Panc1 (cell line): Measurements from ENCODE around the gene RNF17. TPM values are rescaled to one million over a fixed set of nuclear protein-coding genes. Genes with fewer than 3 reads are reported as not detected.

Experiments
- ATAC-seq: fragments of 200-7000 bp; cut with Tn5 transposase; 2 replicates; pipeline ENCODE4 v1.9.1; 2020; ENCODE audit warnings: mild to moderate bottlenecking, moderate library complexity
- BruUV-seq: library from RNA; stranded (reverse); fragments of 400-500 nt; replicated peaks from 2 replicates; lab custom pipeline; 2021; lab: Mats Ljungman, UMichigan
- CTCF ChIA-PET: fragments of 300-600 bp; sonication (Branson Sonifier 250); formaldehyde crosslinking; loops from one replicate; lab custom pipeline; 2022; ENCODE audit warnings: antibody characterized with exemption; lab: Charles Lee
- POLR2A ChIA-PET: fragments of 300-600 bp; sonication (Branson Sonifier 250); formaldehyde crosslinking; loops from one replicate; lab custom pipeline; 2022; ENCODE audit warnings: antibody characterized with exemption; lab: Charles Lee
- DNase-seq: peaks from one replicate; pipeline ENCODE4 v3.0.0-alpha.2; 2010; ENCODE audit warnings: low read depth, low spot score
- H3K27ac ChIP-seq: 2 replicates; pipeline ENCODE4 v1.5.1; 2011; ENCODE audit warnings: mild to moderate bottlenecking, low read length, inconsistent platforms
- H3K27me3 ChIP-seq: fragments of 200-500 bp; sonication (Bioruptor generic); 2 replicates; pipeline ENCODE4 v1.6.0; 2014; ENCODE audit warnings: low read length, inconsistent platforms; ENCODE audit not compliant: control insufficient read depth, insufficient read depth
- H3K36me3 ChIP-seq: fragments of 200-500 bp; sonication (Bioruptor generic); 2 replicates; pipeline ENCODE4 v1.5.1; 2014; ENCODE audit warnings: inconsistent platforms, mild to moderate bottlenecking, low read length, moderate library complexity; ENCODE audit not compliant: control insufficient read depth, insufficient read depth
- H3K4me1 ChIP-seq: 2 replicates; pipeline ENCODE4 v1.5.1; 2011; ENCODE audit warnings: inconsistent platforms, mild to moderate bottlenecking, low read length, moderate library complexity; ENCODE audit not compliant: control insufficient read depth, insufficient read depth
- H3K4me3 ChIP-seq, 2 experiments: 2 replicates each; pipeline ENCODE4 v1.5.1; 2011 to 2012; ENCODE audit warnings: low read depth in 2 of 2, low read length in 2 of 2, mild to moderate bottlenecking in 2 of 2, inconsistent platforms in 1 of 2, moderate library complexity in 1 of 2
- H3K9me3 ChIP-seq: fragments of 200-500 bp; sonication (Bioruptor generic); 2 replicates; pipeline ENCODE4 v1.5.1; 2014; ENCODE audit warnings: low read depth, mild to moderate bottlenecking, inconsistent platforms, low read length, moderate library complexity; ENCODE audit not compliant: control insufficient read depth, insufficient read depth
- CTCF ChIP-seq: fragments of 450-650 bp; IDR thresholded peaks from 2 replicates; pipeline ENCODE4 v1.5.1; 2017; ENCODE audit warnings: mild to moderate bottlenecking
- POLR2AphosphoS5 ChIP-seq: IDR thresholded peaks from 2 replicates; pipeline ENCODE4 v1.6.1; 2012; ENCODE audit warnings: mild to moderate bottlenecking, low read depth, low read length, moderate library complexity
- REST ChIP-seq, 2 experiments: IDR thresholded peaks; 2 replicates each; pipeline ENCODE4 v1.6.1; 2011 to 2012; ENCODE audit warnings: low read depth in 2 of 2, control low read depth in 1 of 2, low read length in 1 of 2, mild to moderate bottlenecking in 1 of 2, moderate library complexity in 1 of 2; ENCODE audit not compliant: insufficient read depth in 1 of 2
- SIN3A ChIP-seq: IDR thresholded peaks from 2 replicates; pipeline ENCODE4 v1.6.1; 2012; ENCODE audit warnings: low read depth, mild to moderate bottlenecking, low read length, moderate library complexity, borderline replicate concordance; ENCODE audit not compliant: insufficient read depth
- TCF7L2 ChIP-seq: IDR thresholded peaks from 2 replicates; pipeline ENCODE4 v1.6.1; 2011; ENCODE audit warnings: mild to moderate bottlenecking, low read depth, low read length, inconsistent platforms
- in situ Hi-C: cut with HindIII; loops from 2 replicates; pipeline ENCODE4 v1.10.0; 2016; ENCODE audit warnings: low sequenced_read_pairs, low pct_unique_long_range_greater_than_20kb
- intact Hi-C: fragments of 100-400 bp; cut with micrococcal nuclease; formaldehyde crosslinking; loops from one replicate; pipeline ENCODE4 v1.10.0; 2022; ENCODE audit not compliant: unreplicated experiment
- total RNA-seq: library from RNA; stranded (reverse); gene quantifications from one replicate; pipeline ENCODE4 v1.2.1, GENCODE V29; 2021; ENCODE audit not compliant: unreplicated experiment

Gene RNF17
- total RNA-seq, 1 experiment from 2014 or later: not detected

GRCh38 chr13:24897293-24897692 lies 133.3 kb downstream of the RNF17 start:
- POLR2A ChIA-PET: no interaction called here
- no TSS peak for BruUV-seq
- CTCF ChIA-PET: no interaction called here
- DNase-seq (no peak), ATAC-seq (no peak)
- Histone ChIP-seq H3K4me3 (no peak overlapping the region), H3K4me1 (no peaks in the 10 kb centered on the region), H3K27me3 (no peaks in the 10 kb centered on the region), H3K27ac (no peak overlapping the region), H3K9me3 (no peaks in the 10 kb centered on the region), H3K36me3 (no peaks in the 10 kb centered on the region)
- in situ Hi-C loops: no loop called here
- TF ChIP-seq CTCF (no peak), REST (IDR thresholded peaks at IDR 0.05; ENCODE audit: insufficient read depth in 1 of 2, low read depth in 2 of 2, low read length in 1 of 2) (no peak), POLR2AphosphoS5 (no peak), TCF7L2 (no peak), SIN3A (no peak)
- intact Hi-C loops: no loop called here

- ChIA-PET POLR2A (no interaction called here), CTCF (no interaction called here)
- Histone ChIP-seq H3K4me1 (no peaks in the 10 kb centered on the region), H3K27me3 (no peaks in the 10 kb centered on the region), H3K36me3 (peaks cover 4% of the 10 kb centered on the region; the same call in 1 of the 2 replicates), H3K4me3 (no peak overlapping the region), H3K27ac (no peak overlapping the region), H3K9me3 (no peaks in the 10 kb centered on the region)
- ATAC-seq (no peak), DNase-seq (no peak)
- TF ChIP-seq SIN3A: no peak
- TF ChIP-seq CTCF: no peak
- no peak for TF ChIP-seq TCF7L2
- no peak for TF ChIP-seq REST (IDR thresholded peaks at IDR 0.05; ENCODE audit: insufficient read depth in 1 of 2, low read depth in 2 of 2, low read length in 1 of 2)
- no peak for TF ChIP-seq POLR2AphosphoS5
- intact Hi-C loops: no loop called here
- BruUV-seq: no TSS peak
- in situ Hi-C loops: no loop called here
Measured at GRCh38 chr13:24899601-24900000, 135.6 kb downstream of the RNF17 start.
